ENCODE measurements around the gene TAP2. TPM values are rescaled to one million over a fixed set of nuclear protein-coding genes. Genes with fewer than 3 reads are reported as not detected.
"Not testable (repeated sequence)": the region's sequence is repeated elsewhere in the genome, so short reads cannot be mapped to it uniquely, and the experiment has no call there.

Gene TAP2
- total and polyA plus RNA-seq, 2 experiments from 2014 or later: 2.2 to 4.6 TPM

DNA sequence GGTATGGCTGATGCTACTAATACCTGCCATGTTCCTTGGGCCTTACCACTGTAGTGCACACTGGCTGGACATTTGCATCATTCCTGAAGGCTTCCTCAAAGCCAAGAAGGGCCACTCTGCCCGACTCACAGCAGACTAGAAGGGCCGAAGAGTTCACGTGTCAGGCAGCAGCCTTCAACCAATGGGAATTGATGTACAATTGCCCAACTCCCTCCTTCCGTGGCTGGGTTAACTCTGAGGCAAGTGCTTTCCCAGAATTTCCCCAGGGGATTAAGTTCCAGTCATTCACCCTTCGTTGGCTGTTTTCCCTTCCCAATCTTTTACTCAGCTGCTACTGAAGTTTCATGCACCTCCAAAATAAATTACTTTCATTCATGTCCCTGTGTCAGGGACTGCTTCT, 45.2 kb upstream of the TAP2 start:
- 11 to 18% methylated on average over 5 of the region's 5 CpGs for WGBS, 2 experiments (ENCODE audit: low coverage in 1 of 2, low lambda C conversion rate in 2 of 2, missing lambda C conversion rate in 2 of 2)
- Histone ChIP-seq H4K20me1 (ENCODE audit: insufficient read depth) (no peaks in the 10 kb centered on the region), H3K9ac (no peak overlapping the region), H3K4me1 (ENCODE audit: insufficient read depth) (peaks cover 12% of the 10 kb centered on the region), H3K4me3 (no peak overlapping the region), H3F3A (ENCODE audit: insufficient read depth) (peaks cover 25% of the 10 kb centered on the region), H3K27me3 (replicated peaks; ENCODE audit: insufficient read depth) (0 out of 2 replicates have a peak, but pooled peaks cover 4% of the 10 kb centered on the region), H3K36me3 (ENCODE audit: low read depth) (no peaks in the 10 kb centered on the region), H3K9me2 (ENCODE audit: insufficient read depth) (no peaks in the 10 kb centered on the region), H3K79me2 (ENCODE audit: insufficient read depth) (no peaks in the 10 kb centered on the region), H3K4me2 (ENCODE audit: unreplicated experiment) (no peak overlapping the region), H3K9me3 (ENCODE audit: low read depth) (no peaks in the 10 kb centered on the region), H2AFZ (0 out of 2 replicates have a peak overlapping the region, but pooled peaks have one; percentile 12), H3K27ac (peak overlapping the region; percentile 48; the same call in 1 of the 2 replicates)
- DNase-seq: peak; percentile 78
- in situ Hi-C loops (cut with MboI): no loop called here
- TF ChIP-seq EZH2phosphoT487 (IDR thresholded peaks at IDR 0.05; ENCODE audit: insufficient read depth, low read depth) (no peak), EZH2 (IDR thresholded peaks at IDR 0.05; ENCODE audit: insufficient read depth, poor library complexity, severe bottlenecking) (no peak)

DNA sequence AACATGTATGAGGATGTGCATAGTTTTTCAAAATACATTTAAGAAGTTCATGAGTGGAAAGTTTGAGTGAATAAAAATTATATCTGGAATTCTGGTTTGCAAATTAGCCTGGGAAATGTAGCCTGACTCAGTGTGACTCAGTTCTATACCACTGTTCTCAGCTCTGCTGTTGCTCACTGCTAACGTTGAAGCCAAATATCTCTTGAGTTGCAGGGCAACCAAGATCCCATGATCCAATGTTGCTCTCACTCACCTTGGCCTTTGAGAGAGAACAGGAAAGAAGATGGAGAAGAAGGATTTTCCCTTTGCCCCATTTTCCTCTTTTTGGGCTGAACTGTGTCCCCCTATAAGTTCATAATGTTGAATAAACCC, 44.3 kb upstream of the TAP2 start:
- in situ Hi-C loops (cut with MboI): no loop called here
- no peaks in the 10 kb centered on the region for H3K9me3 ChIP-seq (ENCODE audit: low read depth)
- TF ChIP-seq EZH2phosphoT487 (IDR thresholded peaks at IDR 0.05; ENCODE audit: insufficient read depth, low read depth): no peak
- TF ChIP-seq EZH2 (IDR thresholded peaks at IDR 0.05; ENCODE audit: insufficient read depth, poor library complexity, severe bottlenecking): no peak
- no peaks in the 10 kb centered on the region for H3K9me2 ChIP-seq (ENCODE audit: insufficient read depth)
- DNase-seq: peak; percentile 92
- H3K4me3 ChIP-seq: no peak overlapping the region
- peaks cover 12% of the 10 kb centered on the region for H3K4me1 ChIP-seq (ENCODE audit: insufficient read depth)
- H2AFZ ChIP-seq: no peak overlapping the region
- 0 out of 2 replicates have a peak, but pooled peaks cover 5% of the 10 kb centered on the region for H3K27me3 ChIP-seq (replicated peaks; ENCODE audit: insufficient read depth)
- no peaks in the 10 kb centered on the region for H4K20me1 ChIP-seq (ENCODE audit: insufficient read depth)
- no peaks in the 10 kb centered on the region for H3K79me2 ChIP-seq (ENCODE audit: insufficient read depth)
- no peak overlapping the region for H3K4me2 ChIP-seq (ENCODE audit: unreplicated experiment)
- 0% methylated on average over 1 of the region's 1 CpG for WGBS, 2 experiments (ENCODE audit: low coverage in 1 of 2, low lambda C conversion rate in 2 of 2, missing lambda C conversion rate in 2 of 2)
- no peaks in the 10 kb centered on the region for H3K36me3 ChIP-seq (ENCODE audit: low read depth)
- peak overlapping the region; percentile 48 for H3K27ac ChIP-seq
- H3K9ac ChIP-seq: peak overlapping the region; percentile 27
- H3F3A ChIP-seq (ENCODE audit: insufficient read depth): peaks cover 25% of the 10 kb centered on the region

DNA sequence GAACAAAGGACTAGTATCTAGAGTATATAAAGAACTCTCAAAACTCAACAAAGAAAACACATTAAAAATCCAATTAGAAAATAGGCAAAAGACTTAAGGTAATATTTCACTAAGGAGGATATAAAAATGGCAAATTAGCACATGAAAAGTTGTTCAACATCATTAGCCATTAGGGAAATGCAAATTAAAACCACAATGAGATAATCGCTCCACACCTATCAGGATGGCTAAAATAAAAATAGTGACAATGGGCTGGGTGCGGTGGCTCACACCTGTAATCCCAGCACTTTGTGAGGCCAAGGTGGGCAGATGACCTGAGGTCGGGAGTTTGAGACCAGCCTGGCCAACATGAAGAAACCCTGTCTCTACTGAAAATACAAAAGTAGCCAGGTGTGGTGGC, 42.4 kb upstream of the TAP2 start:
- 60 to 78% methylated on average over 3 of the region's 3 CpGs for WGBS, 2 experiments (ENCODE audit: low coverage in 1 of 2, low lambda C conversion rate in 2 of 2, missing lambda C conversion rate in 2 of 2)
- in situ Hi-C loops (cut with MboI): not testable (repeated sequence)

DNA sequence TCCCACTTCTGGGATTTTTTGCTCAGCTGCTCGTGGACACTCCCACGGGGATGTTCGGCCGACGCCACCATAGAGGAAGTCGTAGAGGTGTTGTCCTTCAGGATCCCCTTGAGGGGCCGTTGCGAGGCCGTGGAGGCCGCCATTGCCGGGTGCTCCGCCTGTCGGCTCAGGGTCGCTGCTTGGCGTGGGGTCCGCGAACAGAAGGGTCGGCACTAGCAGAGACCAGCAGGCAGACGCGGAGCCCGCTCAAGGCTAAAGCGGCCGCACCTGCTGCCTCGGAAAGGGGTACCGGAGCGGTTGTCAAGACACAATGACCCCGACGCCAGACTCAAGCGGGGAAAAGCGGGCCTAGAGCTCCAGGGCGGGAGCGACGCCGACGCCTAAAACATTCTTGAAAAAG, 41.2 kb upstream of the TAP2 start:
- WGBS, 2 experiments (ENCODE audit: low coverage in 1 of 2, low lambda C conversion rate in 2 of 2, missing lambda C conversion rate in 2 of 2): 49 to 55% methylated on average over 30 to 35 of the region's 35 CpGs
- H3K9ac ChIP-seq: no peak overlapping the region
- no peak overlapping the region for H3K4me2 ChIP-seq (ENCODE audit: unreplicated experiment)
- no peaks in the 10 kb centered on the region for H4K20me1 ChIP-seq (ENCODE audit: insufficient read depth)
- H3K9me3 ChIP-seq (ENCODE audit: low read depth): no peaks in the 10 kb centered on the region
- in situ Hi-C loops (cut with MboI): no loop called here
- H3K4me3 ChIP-seq: no peak overlapping the region
- no peak overlapping the region for H2AFZ ChIP-seq
- DNase-seq: no peak
- H3F3A ChIP-seq (ENCODE audit: insufficient read depth): peaks cover 13% of the 10 kb centered on the region
- no peaks in the 10 kb centered on the region for H3K36me3 ChIP-seq (ENCODE audit: low read depth)
- no peak for TF ChIP-seq EZH2 (IDR thresholded peaks at IDR 0.05; ENCODE audit: insufficient read depth, poor library complexity, severe bottlenecking)
- H3K27me3 ChIP-seq (replicated peaks; ENCODE audit: insufficient read depth): peaks cover 19% of the 10 kb centered on the region
- no peak overlapping the region for H3K27ac ChIP-seq
- H3K9me2 ChIP-seq (ENCODE audit: insufficient read depth): no peaks in the 10 kb centered on the region
- no peaks in the 10 kb centered on the region for H3K79me2 ChIP-seq (ENCODE audit: insufficient read depth)
- peaks cover 4% of the 10 kb centered on the region for H3K4me1 ChIP-seq (ENCODE audit: insufficient read depth)

More for the DNA sequence above, 42.4 kb upstream of the TAP2 start:
- H3K9ac ChIP-seq; H3K9me3 ChIP-seq (ENCODE audit: low read depth); H3K4me3 ChIP-seq; H3K27ac ChIP-seq; H3K79me2 ChIP-seq (ENCODE audit: insufficient read depth); H4K20me1 ChIP-seq (ENCODE audit: insufficient read depth); H3K9me2 ChIP-seq (ENCODE audit: insufficient read depth); H3K36me3 ChIP-seq (ENCODE audit: low read depth); H2AFZ ChIP-seq; DNase-seq; H3K4me1 ChIP-seq (ENCODE audit: insufficient read depth); H3K4me2 ChIP-seq (ENCODE audit: unreplicated experiment): not testable (repeated sequence)
- H3F3A ChIP-seq (ENCODE audit: insufficient read depth): peaks cover 13% of the 10 kb centered on the region
- H3K27me3 ChIP-seq (replicated peaks; ENCODE audit: insufficient read depth): peaks cover 15% of the 10 kb centered on the region

DNA sequence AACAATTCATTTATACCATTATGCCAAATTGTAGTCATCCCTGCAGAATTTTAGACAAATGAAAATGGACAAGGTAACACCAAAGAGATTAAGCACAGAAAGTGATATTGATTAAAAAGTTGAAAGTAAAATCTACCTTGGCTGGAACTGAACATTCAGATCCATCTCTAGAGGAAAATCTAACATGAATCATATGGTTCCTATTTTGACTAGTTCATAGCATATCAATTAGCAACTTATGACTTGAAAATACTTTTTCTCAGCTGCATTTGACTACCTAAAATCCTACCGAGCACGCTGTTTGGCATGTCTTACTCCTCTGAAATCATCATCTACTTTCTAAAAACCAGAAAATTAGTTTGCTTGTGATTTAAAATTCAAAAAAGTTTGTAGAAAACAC, 38.1 kb upstream of the TAP2 start:
- no peaks in the 10 kb centered on the region for H3F3A ChIP-seq (ENCODE audit: insufficient read depth)
- no peak overlapping the region for H3K9ac ChIP-seq
- H3K9me2 ChIP-seq (ENCODE audit: insufficient read depth): no peaks in the 10 kb centered on the region
- no peak overlapping the region for H3K27ac ChIP-seq
- in situ Hi-C loops (cut with MboI): no loop called here
- H4K20me1 ChIP-seq (ENCODE audit: insufficient read depth): no peaks in the 10 kb centered on the region
- 90 to 100% methylated on average over 2 of the region's 2 CpGs for WGBS, 2 experiments (ENCODE audit: low coverage in 1 of 2, low lambda C conversion rate in 2 of 2, missing lambda C conversion rate in 2 of 2)
- no peak for DNase-seq
- H3K4me1 ChIP-seq (ENCODE audit: insufficient read depth): no peaks in the 10 kb centered on the region
- no peak overlapping the region for H2AFZ ChIP-seq
- H3K36me3 ChIP-seq (ENCODE audit: low read depth): no peaks in the 10 kb centered on the region
- H3K4me3 ChIP-seq: no peak overlapping the region
- no peaks in the 10 kb centered on the region for H3K9me3 ChIP-seq (ENCODE audit: low read depth)
- H3K4me2 ChIP-seq (ENCODE audit: unreplicated experiment): no peak overlapping the region
- TF ChIP-seq EZH2phosphoT487 (IDR thresholded peaks at IDR 0.05; ENCODE audit: insufficient read depth, low read depth) (no peak), EZH2 (IDR thresholded peaks at IDR 0.05; ENCODE audit: insufficient read depth, poor library complexity, severe bottlenecking) (no peak)
- peaks cover 22% of the 10 kb centered on the region for H3K27me3 ChIP-seq (replicated peaks; ENCODE audit: insufficient read depth)
- no peaks in the 10 kb centered on the region for H3K79me2 ChIP-seq (ENCODE audit: insufficient read depth)

DNA sequence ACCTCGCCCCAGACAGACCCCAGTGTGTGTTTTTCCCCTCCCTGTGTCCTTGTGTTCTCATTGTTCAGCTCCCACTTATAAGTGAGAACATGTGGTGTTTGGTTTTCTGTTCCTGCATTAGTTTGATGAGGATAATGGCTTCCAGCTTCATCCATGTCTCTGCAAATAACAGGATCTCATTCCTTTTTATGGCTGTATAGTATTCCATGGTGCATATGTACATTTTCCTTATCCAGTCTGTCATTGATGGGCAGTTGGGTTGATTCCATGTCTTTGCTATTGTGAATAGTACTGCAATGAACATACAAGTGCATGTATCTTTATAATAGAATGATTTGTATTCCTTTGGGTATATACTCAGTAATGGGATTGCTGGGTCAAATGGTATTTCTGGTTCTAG, 35.4 kb upstream of the TAP2 start:
- H3K27ac ChIP-seq; H3F3A ChIP-seq (ENCODE audit: insufficient read depth); in situ Hi-C loops (cut with MboI); H3K4me1 ChIP-seq (ENCODE audit: insufficient read depth); H3K9me2 ChIP-seq (ENCODE audit: insufficient read depth); H3K36me3 ChIP-seq (ENCODE audit: low read depth); H2AFZ ChIP-seq; H4K20me1 ChIP-seq (ENCODE audit: insufficient read depth); H3K9me3 ChIP-seq (ENCODE audit: low read depth); H3K4me2 ChIP-seq (ENCODE audit: unreplicated experiment); DNase-seq; H3K4me3 ChIP-seq; H3K79me2 ChIP-seq (ENCODE audit: insufficient read depth); H3K9ac ChIP-seq: not testable (repeated sequence)
- WGBS, 2 experiments (ENCODE audit: low coverage in 1 of 2, low lambda C conversion rate in 2 of 2, missing lambda C conversion rate in 2 of 2): 0% methylated on average over 1 of the region's 1 CpG
- peaks cover 27% of the 10 kb centered on the region for H3K27me3 ChIP-seq (replicated peaks; ENCODE audit: insufficient read depth)

All from GM23248 (cell line).